ENCODE measurements around the gene ALPK1. TPM values are rescaled to one million over a fixed set of nuclear protein-coding genes. Genes with fewer than 3 reads are reported as not detected.
"Not testable (repeated sequence)": the region's sequence is repeated elsewhere in the genome, so short reads cannot be mapped to it uniquely, and the experiment has no call there.

Gene ALPK1
- total RNA-seq, 4 donors from 2014 or later, result 6.9 to 42.2 (median 22.9) TPM

DNA sequence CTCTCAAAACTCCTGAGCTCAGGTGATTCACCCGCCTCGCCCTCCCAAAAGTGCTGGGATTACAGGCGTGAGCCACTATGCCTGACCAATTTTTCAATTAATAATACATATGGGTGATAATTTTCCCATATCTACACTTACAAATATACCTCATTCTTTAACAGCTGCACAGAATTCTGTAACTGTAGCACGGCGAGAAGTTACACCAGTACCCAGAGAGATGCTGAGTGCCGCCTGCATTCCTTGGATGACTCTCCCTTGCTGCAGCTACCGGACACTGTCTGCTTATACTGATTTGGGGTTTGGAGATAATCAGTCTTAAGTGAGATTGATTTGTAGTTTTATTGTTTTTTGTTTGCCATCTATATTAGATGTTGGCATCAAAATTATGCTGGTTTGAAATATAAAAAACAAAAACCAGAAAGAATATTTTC, 17.3 kb upstream of the ALPK1 start:
- Histone ChIP-seq H3K9me3 (no peaks in the 10 kb centered on the region), H3K27me3 (no peaks in the 10 kb centered on the region), H3K4me1 (no peaks in the 10 kb centered on the region), H3K4me3 (no peak overlapping the region), H3K36me3 (no peaks in the 10 kb centered on the region), H3K27ac (no peak overlapping the region)
- TF ChIP-seq, protein P1, sequence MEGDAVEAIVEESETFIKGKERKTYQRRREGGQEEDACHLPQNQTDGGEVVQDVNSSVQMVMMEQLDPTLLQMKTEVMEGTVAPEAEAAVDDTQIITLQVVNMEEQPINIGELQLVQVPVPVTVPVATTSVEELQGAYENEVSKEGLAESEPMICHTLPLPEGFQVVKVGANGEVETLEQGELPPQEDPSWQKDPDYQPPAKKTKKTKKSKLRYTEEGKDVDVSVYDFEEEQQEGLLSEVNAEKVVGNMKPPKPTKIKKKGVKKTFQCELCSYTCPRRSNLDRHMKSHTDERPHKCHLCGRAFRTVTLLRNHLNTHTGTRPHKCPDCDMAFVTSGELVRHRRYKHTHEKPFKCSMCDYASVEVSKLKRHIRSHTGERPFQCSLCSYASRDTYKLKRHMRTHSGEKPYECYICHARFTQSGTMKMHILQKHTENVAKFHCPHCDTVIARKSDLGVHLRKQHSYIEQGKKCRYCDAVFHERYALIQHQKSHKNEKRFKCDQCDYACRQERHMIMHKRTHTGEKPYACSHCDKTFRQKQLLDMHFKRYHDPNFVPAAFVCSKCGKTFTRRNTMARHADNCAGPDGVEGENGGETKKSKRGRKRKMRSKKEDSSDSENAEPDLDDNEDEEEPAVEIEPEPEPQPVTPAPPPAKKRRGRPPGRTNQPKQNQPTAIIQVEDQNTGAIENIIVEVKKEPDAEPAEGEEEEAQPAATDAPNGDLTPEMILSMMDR (IDR thresholded peaks at IDR 0.05), result no peak
- TF ChIP-seq POLR2A (IDR thresholded peaks at IDR 0.05), result no peak
- no peak for DNase-seq
- intact Hi-C loops (cut with DNase I; ENCODE audit: low total_unique reads), result no loop called here

DNA sequence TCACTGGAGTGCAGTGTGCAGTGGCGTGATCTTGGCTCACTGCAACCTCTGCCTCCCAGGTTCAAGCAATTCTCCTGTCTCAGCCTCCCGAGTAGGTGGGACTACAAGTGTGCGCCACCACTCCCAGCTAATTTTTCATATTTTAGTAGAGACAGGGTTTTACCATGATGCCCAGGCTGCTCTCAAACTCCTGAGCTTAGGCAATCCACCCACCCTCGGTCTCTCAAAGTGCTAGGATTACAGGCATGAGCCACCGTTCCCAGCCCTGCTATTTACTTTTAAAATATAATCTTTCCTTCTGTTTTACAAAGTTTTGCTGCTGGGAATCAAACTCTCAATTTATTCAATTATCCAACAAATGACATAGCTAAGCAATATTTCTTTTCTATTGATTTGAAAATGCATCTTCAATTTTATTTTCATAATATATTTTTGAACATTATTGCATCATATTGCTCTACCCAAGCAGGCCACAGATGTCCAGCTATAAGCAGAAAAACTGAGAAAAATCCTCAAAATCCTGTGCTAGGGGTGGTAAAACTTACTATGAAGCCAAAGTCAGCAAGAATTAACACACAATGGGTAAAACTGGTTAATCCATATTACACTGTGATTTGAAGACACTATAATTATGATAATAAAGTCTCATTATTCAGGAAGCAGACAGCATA, 16.6 kb upstream of the ALPK1 start:
- no peaks in the 10 kb centered on the region for H3K4me1 ChIP-seq
- intact Hi-C loops (cut with DNase I; ENCODE audit: low total_unique reads), result no loop called here
- H3K36me3 ChIP-seq, result no peaks in the 10 kb centered on the region
- no peaks in the 10 kb centered on the region for H3K27me3 ChIP-seq
- no peak overlapping the region for H3K4me3 ChIP-seq
- DNase-seq, result no peak
- TF ChIP-seq, protein P1 (IDR thresholded peaks at IDR 0.05), result no peak
- TF ChIP-seq POLR2A (IDR thresholded peaks at IDR 0.05), result no peak
- H3K27ac ChIP-seq, result no peak overlapping the region
- H3K9me3 ChIP-seq, result no peaks in the 10 kb centered on the region

DNA sequence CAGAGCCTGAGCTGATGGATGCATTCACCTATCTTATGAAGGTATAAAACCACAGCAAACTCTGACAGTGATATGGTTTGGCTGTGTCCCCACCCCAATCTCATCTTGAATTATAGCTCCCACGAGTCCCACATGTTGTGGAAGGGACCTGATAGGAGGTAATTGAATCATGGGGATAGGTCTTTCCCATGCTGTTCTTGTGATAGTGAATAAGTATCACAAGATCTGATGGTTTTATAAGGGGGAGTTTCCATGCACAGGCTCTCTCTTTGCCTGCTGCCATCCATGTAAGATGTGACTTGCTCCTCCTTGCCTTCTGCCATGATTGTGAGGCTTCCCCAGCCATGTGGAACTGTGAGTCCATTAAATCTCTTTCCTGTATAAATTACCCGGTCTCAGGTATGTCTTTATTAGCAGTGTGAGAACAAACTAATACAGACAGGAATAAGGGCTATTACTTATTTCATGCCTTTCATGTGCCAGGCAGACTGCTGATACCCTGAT, 15.2 kb upstream of the ALPK1 start:
- H3K4me3 ChIP-seq; H3K27me3 ChIP-seq; H3K9me3 ChIP-seq; DNase-seq; H3K36me3 ChIP-seq; intact Hi-C loops (cut with DNase I; ENCODE audit: low total_unique reads); H3K27ac ChIP-seq; H3K4me1 ChIP-seq: not testable (repeated sequence)

DNA sequence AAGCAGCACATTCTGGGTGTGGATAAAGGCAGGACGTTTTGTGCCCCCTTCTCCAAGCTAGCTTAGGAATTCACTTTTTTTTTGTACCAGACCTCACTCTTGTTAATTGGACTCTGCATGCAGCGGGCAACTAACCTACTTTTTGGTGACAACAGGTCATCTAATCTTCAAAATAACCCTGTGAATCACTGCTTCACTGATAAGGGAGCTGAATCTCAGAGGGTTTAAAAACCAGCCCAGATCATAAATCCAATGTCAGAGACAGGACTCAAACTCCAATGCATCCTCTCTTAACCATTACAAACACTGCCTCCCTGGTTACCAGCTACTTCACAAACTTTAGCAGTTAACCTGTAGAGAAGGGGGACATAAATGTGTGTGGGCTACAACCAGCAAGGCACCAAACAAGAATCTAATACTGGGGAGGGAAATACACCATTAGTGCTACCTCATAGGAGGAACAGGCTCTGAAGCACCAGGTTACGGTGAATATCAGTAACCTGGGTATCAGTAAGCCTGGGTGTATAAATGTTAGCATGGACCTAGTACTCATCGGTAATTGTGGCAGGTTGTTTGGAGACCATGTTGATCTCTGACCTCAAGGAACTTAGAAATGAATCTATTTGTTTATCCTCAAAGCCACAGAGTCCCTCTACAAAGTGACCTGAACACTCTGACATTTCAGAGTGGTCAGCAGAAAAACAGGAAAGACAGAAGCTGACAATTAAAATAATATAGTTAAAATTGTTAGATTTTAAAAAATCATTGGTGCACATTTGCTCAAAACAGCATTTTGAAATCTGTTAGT, 14.1 kb upstream of the ALPK1 start:
- no peak for DNase-seq
- Histone ChIP-seq H3K4me3 (no peak overlapping the region), H3K36me3 (no peaks in the 10 kb centered on the region), H3K27me3 (no peaks in the 10 kb centered on the region), H3K9me3 (no peaks in the 10 kb centered on the region), H3K27ac (no peak overlapping the region), H3K4me1 (no peaks in the 10 kb centered on the region)
- TF ChIP-seq, protein P1 (IDR thresholded peaks at IDR 0.05), result no peak
- no peak for TF ChIP-seq POLR2A (IDR thresholded peaks at IDR 0.05)
- intact Hi-C loops (cut with DNase I; ENCODE audit: low total_unique reads), result no loop called here

DNA sequence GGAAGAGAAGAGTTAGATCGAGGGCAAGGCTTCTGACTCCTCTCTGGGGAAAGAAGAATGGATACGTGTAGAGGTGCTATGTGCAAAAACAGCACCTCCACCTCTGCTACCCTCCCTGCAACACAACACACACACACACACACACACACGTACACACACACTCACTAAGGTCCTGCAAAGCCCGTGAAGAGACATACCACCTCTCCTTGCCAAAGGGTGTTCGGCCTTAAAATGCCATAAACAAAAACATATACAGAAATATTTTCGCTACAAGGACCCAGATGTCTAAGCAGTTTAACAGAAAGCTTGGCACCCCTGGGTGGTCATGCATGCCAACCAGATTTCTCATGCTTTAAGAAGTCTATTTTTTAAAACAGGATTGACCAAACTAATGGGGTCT, 13.0 kb upstream of the ALPK1 start:
- TF ChIP-seq, protein P1 (IDR thresholded peaks at IDR 0.05), result no peak
- TF ChIP-seq POLR2A (IDR thresholded peaks at IDR 0.05), result no peak
- peak overlapping the region; percentile 71 to 80 for H3K4me3 ChIP-seq
- intact Hi-C loops (cut with DNase I; ENCODE audit: low total_unique reads), result no loop called here
- H3K4me1 ChIP-seq, result no peaks in the 10 kb centered on the region
- H3K27ac ChIP-seq, result peak overlapping the region; percentile 51 to 82
- H3K36me3 ChIP-seq, result no peaks in the 10 kb centered on the region
- no peaks in the 10 kb centered on the region for H3K27me3 ChIP-seq
- DNase-seq, result no peak
- no peaks in the 10 kb centered on the region for H3K9me3 ChIP-seq

Data from uterus (tissue), 4 donors.